Omental fat pad (tissue), 4 donors: ENCODE measurements around the gene RNF150. TPM values are rescaled to one million over a fixed set of nuclear protein-coding genes. Genes with fewer than 3 reads are reported as not detected.

ENCODE experiments used
- ATAC-seq: fragments of 150-250 bp; one replicate; pipeline ENCODE4 v1.9.1; 2016; ENCODE audit warnings: mild to moderate bottlenecking, moderate library complexity; ENCODE audit not compliant: low FRiP score
- DNase-seq: peaks from one replicate; pipeline ENCODE4 v3.0.0-alpha.2; 2019; ENCODE audit warnings: low spot score
- total RNA-seq, 4 donors: library from RNA; depleted of rRNA; stranded (reverse); fragments of >200 nt; gene quantifications; one replicate each; pipeline ENCODE4 v1.1.0, GENCODE V29; 2016
- TF ChIP-seq, protein P1 (sequence below), 3 donors: fragments of 450-650 bp; IDR thresholded peaks; one replicate each; pipeline ENCODE4 v1.5.1; 2016 to 2017; ENCODE audit warnings: antibody characterized with exemption in 3 of 3, mild to moderate bottlenecking in 3 of 3, moderate library complexity in 2 of 3

The RNF150 gene
- total RNA-seq, 4 donors from 2014 or later = 9.8 to 40.1 (median 15.6) TPM

DNA sequence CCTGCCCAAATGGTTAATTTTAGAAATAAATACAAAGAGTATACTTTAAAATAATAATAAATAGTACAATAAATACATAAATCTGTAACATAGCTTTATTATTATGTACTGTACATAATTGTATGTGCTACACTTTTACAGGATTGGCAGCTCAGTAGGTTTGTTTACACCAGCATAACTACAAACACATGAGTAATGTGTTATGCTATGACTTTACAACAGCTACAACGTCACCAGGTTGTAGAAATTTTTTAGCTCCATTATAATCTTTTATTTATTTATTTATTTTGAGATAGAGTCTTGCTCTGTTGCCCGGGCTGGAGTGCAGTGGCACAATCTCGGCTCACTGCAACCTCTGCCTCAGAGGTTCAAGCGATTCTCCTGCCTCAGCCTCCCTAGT lies 31.8 kb downstream of the RNF150 start:
- ATAC-seq (no peak), DNase-seq (no peak)
- TF ChIP-seq, protein P1, sequence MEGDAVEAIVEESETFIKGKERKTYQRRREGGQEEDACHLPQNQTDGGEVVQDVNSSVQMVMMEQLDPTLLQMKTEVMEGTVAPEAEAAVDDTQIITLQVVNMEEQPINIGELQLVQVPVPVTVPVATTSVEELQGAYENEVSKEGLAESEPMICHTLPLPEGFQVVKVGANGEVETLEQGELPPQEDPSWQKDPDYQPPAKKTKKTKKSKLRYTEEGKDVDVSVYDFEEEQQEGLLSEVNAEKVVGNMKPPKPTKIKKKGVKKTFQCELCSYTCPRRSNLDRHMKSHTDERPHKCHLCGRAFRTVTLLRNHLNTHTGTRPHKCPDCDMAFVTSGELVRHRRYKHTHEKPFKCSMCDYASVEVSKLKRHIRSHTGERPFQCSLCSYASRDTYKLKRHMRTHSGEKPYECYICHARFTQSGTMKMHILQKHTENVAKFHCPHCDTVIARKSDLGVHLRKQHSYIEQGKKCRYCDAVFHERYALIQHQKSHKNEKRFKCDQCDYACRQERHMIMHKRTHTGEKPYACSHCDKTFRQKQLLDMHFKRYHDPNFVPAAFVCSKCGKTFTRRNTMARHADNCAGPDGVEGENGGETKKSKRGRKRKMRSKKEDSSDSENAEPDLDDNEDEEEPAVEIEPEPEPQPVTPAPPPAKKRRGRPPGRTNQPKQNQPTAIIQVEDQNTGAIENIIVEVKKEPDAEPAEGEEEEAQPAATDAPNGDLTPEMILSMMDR (IDR thresholded peaks at IDR 0.05) = no peak

DNA sequence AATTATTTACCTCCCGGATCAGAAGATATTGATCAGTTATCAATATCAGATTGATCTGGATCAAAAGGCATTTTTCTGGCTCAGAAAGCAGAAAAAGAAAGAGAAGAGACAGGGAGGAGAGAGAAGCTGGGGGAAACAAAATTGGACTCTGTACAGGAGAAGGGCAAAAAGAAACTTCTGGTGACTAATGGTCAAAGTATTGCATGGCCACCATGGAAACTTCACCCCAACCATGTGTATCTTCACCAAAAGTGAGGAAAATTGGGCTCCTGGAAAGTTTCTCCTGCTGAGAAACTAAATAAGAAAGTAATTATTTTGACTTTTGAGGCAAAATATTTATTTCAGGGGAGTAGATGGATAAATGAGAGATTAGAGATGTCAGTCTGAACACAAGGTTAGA lies 33.9 kb downstream of the RNF150 start:
- TF ChIP-seq, protein P1 (IDR thresholded peaks at IDR 0.05) = no peak
- ATAC-seq (no peak), DNase-seq (no peak)

DNA sequence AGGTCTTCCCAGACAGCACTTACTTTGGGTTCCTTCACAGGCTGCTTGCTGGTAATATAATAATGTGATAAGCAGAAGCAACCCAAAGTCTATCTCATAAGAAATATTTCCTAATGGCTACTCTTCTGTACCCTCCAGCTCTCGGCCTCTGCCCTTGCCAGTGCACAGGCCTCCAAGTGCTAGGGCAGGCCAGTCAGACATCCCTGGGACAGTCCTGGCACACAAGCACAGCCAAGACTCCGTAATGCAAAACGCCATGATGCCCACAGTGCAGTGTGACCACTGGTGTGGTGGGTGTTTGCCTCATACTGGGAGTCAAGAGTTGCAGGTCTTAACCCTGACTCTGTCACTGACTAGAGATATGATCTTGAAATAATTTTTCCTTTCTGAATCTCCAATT lies 35.1 kb downstream of the RNF150 start:
- TF ChIP-seq, protein P1 (IDR thresholded peaks at IDR 0.05) = no peak
- DNase-seq = no peak
- no peak for ATAC-seq

DNA sequence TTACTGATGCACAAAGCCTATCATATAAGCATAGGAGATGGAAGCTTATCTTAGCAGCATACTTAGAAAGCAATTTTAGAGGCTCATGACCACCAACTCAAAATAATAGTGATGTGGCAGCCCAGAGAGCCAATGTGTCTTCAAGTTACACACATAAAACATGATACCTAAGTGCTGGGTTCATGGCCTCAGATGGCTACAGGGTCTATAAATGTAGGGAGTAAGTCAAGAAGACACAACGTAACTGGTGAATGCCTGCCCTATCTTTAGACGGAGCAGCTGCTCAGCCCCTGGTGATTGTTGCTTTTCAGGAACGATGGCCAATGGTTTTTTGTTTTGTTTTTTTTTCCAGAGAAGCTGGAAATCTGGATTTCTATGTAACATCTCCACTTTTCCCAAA lies 42.8 kb downstream of the RNF150 start:
- DNase-seq (no peak), ATAC-seq (no peak)
- TF ChIP-seq, protein P1 (IDR thresholded peaks at IDR 0.05) = no peak

DNA sequence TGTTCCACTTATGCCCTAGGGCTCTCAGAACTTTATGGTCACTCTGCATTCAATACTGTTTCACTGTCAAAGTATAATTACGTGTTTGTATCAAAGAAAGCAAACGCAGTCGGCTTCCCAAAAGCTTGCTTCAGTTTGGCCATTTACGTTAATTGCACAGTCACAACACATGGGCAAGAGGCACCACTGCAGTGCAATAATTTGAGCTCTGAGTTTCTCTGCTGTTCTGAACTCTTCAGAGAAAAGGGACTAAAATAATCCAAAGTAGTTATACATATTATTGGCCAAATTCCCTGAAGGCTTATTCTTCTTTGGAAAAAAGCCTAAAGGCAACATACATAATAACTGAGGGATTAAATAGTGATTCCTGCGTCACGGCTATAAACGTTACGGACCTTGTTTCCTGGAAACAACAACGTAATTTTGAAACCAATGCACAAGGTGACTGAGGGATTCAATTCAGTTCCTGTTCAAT lies 51.3 kb downstream of the RNF150 start:
- no peak for DNase-seq
- no peak for ATAC-seq
- TF ChIP-seq, protein P1 (IDR thresholded peaks at IDR 0.05) = no peak

DNA sequence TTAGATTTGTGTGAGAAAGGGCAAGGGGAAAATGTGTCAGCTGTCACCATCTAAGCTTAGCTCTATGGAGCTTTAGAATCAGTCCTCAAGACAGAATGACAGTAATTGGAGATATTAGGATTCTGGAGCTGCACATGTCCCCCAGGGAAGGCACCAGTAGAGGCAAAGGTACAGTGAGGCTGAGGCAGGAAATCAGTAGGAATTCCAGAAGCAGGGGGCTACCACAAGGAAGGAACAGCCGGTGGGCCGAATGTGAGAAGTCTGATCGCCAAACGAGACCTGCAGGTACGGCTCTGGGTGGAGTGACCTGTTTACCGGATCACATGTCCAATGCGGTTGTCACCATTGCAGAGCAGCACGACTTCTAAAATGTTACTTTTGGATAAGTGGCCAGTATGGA lies 52.6 kb downstream of the RNF150 start:
- no peak for DNase-seq
- no peak for ATAC-seq
- TF ChIP-seq, protein P1 (IDR thresholded peaks at IDR 0.05) = no peak

DNA sequence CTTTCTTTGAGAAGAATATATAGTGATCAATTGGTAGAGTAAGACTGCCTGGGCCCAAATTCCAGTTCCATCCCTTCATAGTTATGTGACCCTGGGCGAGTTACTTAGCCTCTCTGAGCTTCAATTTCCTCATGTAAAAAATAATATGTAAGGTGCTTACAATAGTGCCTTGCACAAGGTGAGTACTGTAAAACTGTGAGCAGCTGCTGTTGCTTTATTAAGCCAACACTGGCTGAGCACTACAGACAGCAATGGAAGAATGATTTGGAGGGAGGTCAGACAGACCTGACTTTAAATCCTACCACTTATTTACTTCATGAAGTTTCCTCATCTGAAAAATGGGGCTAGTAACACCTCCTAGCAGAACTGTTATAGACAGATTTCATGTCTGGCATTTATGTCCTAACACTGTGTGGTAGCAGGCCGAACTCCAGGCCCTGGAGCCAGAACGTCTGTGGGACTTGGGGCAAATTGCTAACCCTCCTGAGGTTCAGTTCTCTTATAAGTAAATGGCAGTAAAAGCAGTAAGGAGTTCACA lies 53.8 kb downstream of the RNF150 start:
- TF ChIP-seq, protein P1 (IDR thresholded peaks at IDR 0.05) = no peak
- DNase-seq (no peak), ATAC-seq (no peak)
